Smooth muscle cell (in vitro differentiated cells): ENCODE measurements around the gene MAML2. TPM values are rescaled to one million over a fixed set of nuclear protein-coding genes. Genes with fewer than 3 reads are reported as not detected.

Experiments used
- DNase-seq: peaks from one replicate; lab custom pipeline; 2025; ENCODE audit not compliant: unreplicated experiment; lab: John Stamatoyannopoulos, UW
- H2AFZ ChIP-seq: fragments of 200-600 bp; sonication (generic); 2 replicates; pipeline ENCODE4 v1.6.0; 2016; ENCODE audit warnings: antibody characterized with exemption, low read depth, mild to moderate bottlenecking
- H3F3A ChIP-seq: fragments of 200-600 bp; sonication (generic); 2 replicates; pipeline ENCODE4 v1.6.0; 2017; ENCODE audit warnings: antibody characterized with exemption, low read depth
- H3K27ac ChIP-seq: fragments of 200-600 bp; sonication (generic); 2 replicates; pipeline ENCODE4 v1.5.1; 2016; ENCODE audit warnings: low read depth, mild to moderate bottlenecking
- H3K27me3 ChIP-seq: fragments of 200-600 bp; sonication (generic); 2 replicates; pipeline ENCODE4 v1.6.1; 2016; ENCODE audit warnings: low read depth, mild to moderate bottlenecking
- H3K36me3 ChIP-seq: fragments of 200-600 bp; sonication (generic); 2 replicates; pipeline ENCODE4 v1.5.1; 2016; ENCODE audit warnings: low read depth
- H3K4me1 ChIP-seq: fragments of 200-600 bp; sonication (generic); 2 replicates; pipeline ENCODE4 v1.5.1; 2016; ENCODE audit warnings: low read depth
- H3K4me2 ChIP-seq: fragments of 200-600 bp; sonication (generic); 2 replicates; pipeline ENCODE4 v1.6.0; 2016; ENCODE audit warnings: mild to moderate bottlenecking
- H3K4me3 ChIP-seq: fragments of 200-600 bp; sonication (generic); 2 replicates; pipeline ENCODE4 v1.5.1; 2016; ENCODE audit warnings: mild to moderate bottlenecking
- H3K79me2 ChIP-seq: fragments of 200-600 bp; sonication (generic); 2 replicates; pipeline ENCODE4 v1.6.0; 2016; ENCODE audit warnings: low read depth, mild to moderate bottlenecking
- H3K9ac ChIP-seq: fragments of 200-600 bp; sonication (generic); 2 replicates; pipeline ENCODE4 v1.6.0; 2016; ENCODE audit warnings: low read depth
- H3K9me3 ChIP-seq: fragments of 200-600 bp; sonication (generic); replicated peaks from 2 replicates; pipeline ENCODE4 v1.5.1; 2016; ENCODE audit warnings: low read depth
- H4K20me1 ChIP-seq: fragments of 200-600 bp; sonication (generic); 2 replicates; pipeline ENCODE4 v1.6.0; 2016; ENCODE audit warnings: low read depth
- WGBS: methylation state at CpG from one replicate; pipeline ENCODE4 v1.1.7; 2016; ENCODE audit warnings: low lambda C conversion rate; 5-methylcytosine and 5-hydroxymethylcytosine counted together
- polyA plus RNA-seq: library from polyadenylated mRNA; unstranded; fragments of >200 nt; fragmentation: Nextera tagmentation; extraction: Ambion mirVana; gene quantifications from 2 replicates; pipeline ENCODE4 v1.2.1, GENCODE V29; 2016
- total RNA-seq: library from RNA; depleted of rRNA; stranded (reverse); fragments of >200 nt; gene quantifications from 2 replicates; pipeline ENCODE4 v1.2.3, GENCODE V29; 2014
- TF ChIP-seq, protein P1 (sequence below): fragments of 200-600 bp; sonication (generic); IDR thresholded peaks from 2 replicates; pipeline ENCODE4 v1.5.1; 2017; ENCODE audit warnings: borderline replicate concordance, mild to moderate bottlenecking, antibody characterized with exemption; ENCODE audit not compliant: insufficient read depth, poor library complexity, severe bottlenecking

Gene MAML2
- total and polyA plus RNA-seq, 2 experiments from 2014 or later = 8.7 to 52.4 TPM

DNA sequence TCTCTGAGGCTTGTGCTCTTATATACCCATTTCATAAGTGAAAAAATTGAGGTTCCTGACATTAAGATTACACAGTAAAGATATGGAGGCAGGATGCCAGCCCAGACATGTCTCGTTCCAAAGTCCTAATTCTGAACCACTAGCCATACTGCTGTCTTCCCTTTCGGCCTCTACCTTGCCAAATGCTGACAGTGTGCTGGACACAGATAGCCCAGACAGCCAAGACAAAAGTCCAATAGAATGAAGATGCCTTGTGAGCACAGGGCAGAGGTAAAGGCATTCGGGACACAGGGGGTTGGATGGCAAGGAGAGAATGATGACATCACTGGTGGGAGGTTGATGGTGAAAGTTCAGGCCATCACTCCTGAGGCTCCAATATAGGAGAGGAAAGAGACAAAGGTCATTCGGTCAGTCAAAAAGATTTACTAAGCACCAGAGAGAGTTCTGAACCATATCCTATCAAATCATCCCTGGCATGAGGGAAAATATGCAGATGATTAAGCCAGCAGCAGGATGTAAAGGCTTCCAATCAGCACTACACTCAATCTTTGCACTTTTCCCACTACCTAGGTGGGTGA is 245.1 kb downstream of the MAML2 start:
- H4K20me1 ChIP-seq = no peaks in the 10 kb centered on the region
- peak overlapping the region; percentile 38 for H3K9ac ChIP-seq
- WGBS = 81% methylated on average over 4 of the region's 4 CpGs
- peaks cover 59% of the 10 kb centered on the region for H3K79me2 ChIP-seq
- no peaks in the 10 kb centered on the region for H3K27me3 ChIP-seq
- H3K4me2 ChIP-seq = peak overlapping the region; percentile 72
- TF ChIP-seq, protein P1, sequence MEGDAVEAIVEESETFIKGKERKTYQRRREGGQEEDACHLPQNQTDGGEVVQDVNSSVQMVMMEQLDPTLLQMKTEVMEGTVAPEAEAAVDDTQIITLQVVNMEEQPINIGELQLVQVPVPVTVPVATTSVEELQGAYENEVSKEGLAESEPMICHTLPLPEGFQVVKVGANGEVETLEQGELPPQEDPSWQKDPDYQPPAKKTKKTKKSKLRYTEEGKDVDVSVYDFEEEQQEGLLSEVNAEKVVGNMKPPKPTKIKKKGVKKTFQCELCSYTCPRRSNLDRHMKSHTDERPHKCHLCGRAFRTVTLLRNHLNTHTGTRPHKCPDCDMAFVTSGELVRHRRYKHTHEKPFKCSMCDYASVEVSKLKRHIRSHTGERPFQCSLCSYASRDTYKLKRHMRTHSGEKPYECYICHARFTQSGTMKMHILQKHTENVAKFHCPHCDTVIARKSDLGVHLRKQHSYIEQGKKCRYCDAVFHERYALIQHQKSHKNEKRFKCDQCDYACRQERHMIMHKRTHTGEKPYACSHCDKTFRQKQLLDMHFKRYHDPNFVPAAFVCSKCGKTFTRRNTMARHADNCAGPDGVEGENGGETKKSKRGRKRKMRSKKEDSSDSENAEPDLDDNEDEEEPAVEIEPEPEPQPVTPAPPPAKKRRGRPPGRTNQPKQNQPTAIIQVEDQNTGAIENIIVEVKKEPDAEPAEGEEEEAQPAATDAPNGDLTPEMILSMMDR = no peak
- H3K9me3 ChIP-seq = no peaks in the 10 kb centered on the region
- no peak overlapping the region for H3K4me3 ChIP-seq
- no peaks in the 10 kb centered on the region for H3K36me3 ChIP-seq
- no peak overlapping the region for H2AFZ ChIP-seq
- H3K27ac ChIP-seq = peak overlapping the region; percentile 88
- H3K4me1 ChIP-seq = peaks cover 21% of the 10 kb centered on the region
- H3F3A ChIP-seq = peaks cover 19% of the 10 kb centered on the region
- DNase-seq = no peak

DNA sequence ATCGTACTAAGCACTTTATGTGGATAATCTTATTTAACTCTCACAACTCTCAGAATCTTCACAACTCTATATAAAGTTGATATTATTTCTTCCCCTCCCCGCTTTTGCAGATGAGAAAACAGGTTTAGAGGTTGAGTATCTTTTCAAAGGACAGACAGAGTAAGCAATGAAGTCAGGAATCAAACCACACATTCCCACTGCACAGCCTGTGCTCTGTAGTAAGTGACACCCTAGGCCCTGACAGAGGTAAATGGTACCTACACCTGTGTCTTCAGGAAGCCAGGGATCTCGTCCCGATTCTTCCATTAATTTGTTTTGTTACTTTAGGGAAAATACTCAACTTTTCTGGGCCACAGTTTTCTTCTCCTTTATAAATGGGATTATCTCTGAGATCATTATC is 246.6 kb downstream of the MAML2 start:
- Histone ChIP-seq H4K20me1 (no peaks in the 10 kb centered on the region), H3K4me2 (peak overlapping the region; percentile 17), H3K4me3 (no peak overlapping the region), H3K9ac (no peak overlapping the region), H3K4me1 (peaks cover 18% of the 10 kb centered on the region), H3F3A (peaks cover 11% of the 10 kb centered on the region), H3K27ac (peak overlapping the region; percentile 88), H3K36me3 (no peaks in the 10 kb centered on the region), H3K27me3 (no peaks in the 10 kb centered on the region), H3K9me3 (no peaks in the 10 kb centered on the region), H3K79me2 (peaks cover 48% of the 10 kb centered on the region), H2AFZ (no peak overlapping the region)
- TF ChIP-seq, protein P1 = no peak
- DNase-seq = no peak
- 70% methylated on average over 4 of the region's 4 CpGs for WGBS

DNA sequence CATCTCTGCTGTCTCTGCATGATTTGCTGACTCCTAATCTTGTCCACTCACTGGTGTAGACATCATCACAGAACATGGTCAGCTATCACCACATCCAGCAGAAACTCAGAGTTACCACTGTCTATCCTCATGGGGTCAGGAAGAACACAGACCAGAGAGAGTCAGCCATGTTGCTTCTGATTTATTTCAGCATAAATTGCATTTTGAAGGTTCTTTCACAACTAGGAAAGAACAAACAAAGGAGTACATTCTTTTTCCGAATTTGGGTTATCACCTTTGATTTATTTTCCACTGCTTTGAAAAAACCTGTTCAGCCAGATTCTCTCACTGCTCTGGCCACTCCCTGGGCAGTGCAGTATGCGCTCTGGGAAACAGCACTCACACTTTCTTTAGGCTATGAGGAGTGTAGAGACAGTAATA is 247.1 kb downstream of the MAML2 start:
- Histone ChIP-seq H3K9me3 (no peaks in the 10 kb centered on the region), H3K4me1 (peaks cover 18% of the 10 kb centered on the region), H3K4me2 (peak overlapping the region; percentile 17), H3K79me2 (peaks cover 43% of the 10 kb centered on the region), H3F3A (peaks cover 11% of the 10 kb centered on the region), H4K20me1 (no peaks in the 10 kb centered on the region), H3K27ac (peak overlapping the region; percentile 88), H3K27me3 (no peaks in the 10 kb centered on the region), H3K36me3 (no peaks in the 10 kb centered on the region), H2AFZ (no peak overlapping the region), H3K4me3 (no peak overlapping the region), H3K9ac (no peak overlapping the region)
- 58% methylated on average over 2 of the region's 2 CpGs for WGBS
- no peak for DNase-seq
- TF ChIP-seq, protein P1 = no peak

DNA sequence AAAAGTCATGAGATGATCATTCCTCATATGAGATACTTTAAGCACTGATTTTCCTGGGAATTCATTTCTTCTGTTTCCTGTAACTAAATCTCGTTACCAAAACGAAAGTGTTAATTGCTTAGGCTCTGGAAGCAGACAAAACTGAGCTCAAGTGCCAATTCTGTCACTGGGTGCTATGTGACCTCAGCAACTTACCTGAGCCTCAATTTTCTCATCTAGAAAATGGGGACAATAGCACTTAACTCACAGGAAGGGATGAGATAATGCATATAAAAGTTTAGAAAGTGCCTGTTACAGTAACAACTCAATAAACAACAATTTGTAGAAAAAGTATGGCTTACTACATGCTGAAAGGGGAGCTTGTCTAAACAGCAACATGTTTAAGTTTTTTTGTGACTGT is 248.8 kb downstream of the MAML2 start:
- Histone ChIP-seq H2AFZ (no peak overlapping the region), H3K36me3 (no peaks in the 10 kb centered on the region), H3K4me1 (peaks cover 25% of the 10 kb centered on the region), H3F3A (peaks cover 15% of the 10 kb centered on the region), H4K20me1 (peaks cover 8% of the 10 kb centered on the region), H3K27me3 (no peaks in the 10 kb centered on the region), H3K79me2 (peaks cover 45% of the 10 kb centered on the region), H3K9me3 (no peaks in the 10 kb centered on the region), H3K4me3 (no peak overlapping the region), H3K4me2 (no peak overlapping the region), H3K9ac (no peak overlapping the region), H3K27ac (peak overlapping the region; percentile 13)
- WGBS = 82% methylated on average over 2 of the region's 2 CpGs
- TF ChIP-seq, protein P1 = no peak
- no peak for DNase-seq
